Stimulated activated CD4-positive, alpha-beta T cell treated with anti-CD3 and anti-CD28 coated beads, Interleukin-2, amount 100 ng/mL, for 24 hours (primary cell): ENCODE measurements around the gene STOX1.
"Not testable (repeated sequence)": the region's sequence is repeated elsewhere in the genome, so short reads cannot be mapped to it uniquely, and the experiment has no call there.

Experiments
- DNase-seq, 2 donors: peaks; one replicate each; pipeline ENCODE4 v3.0.0-alpha.2; 2020

Gene STOX1

GRCh38 chr10:68895041-68895440 is 67.7 kb downstream of the STOX1 start:
- no peak for DNase-seq

- peak; percentile 12 to 21 for DNase-seq
Observed at GRCh38 chr10:68897336-68897741, 70.0 kb downstream of the STOX1 start.

GRCh38 chr10:68899186-68899745 is 71.9 kb downstream of the STOX1 start:
- DNase-seq = no peak

DNA sequence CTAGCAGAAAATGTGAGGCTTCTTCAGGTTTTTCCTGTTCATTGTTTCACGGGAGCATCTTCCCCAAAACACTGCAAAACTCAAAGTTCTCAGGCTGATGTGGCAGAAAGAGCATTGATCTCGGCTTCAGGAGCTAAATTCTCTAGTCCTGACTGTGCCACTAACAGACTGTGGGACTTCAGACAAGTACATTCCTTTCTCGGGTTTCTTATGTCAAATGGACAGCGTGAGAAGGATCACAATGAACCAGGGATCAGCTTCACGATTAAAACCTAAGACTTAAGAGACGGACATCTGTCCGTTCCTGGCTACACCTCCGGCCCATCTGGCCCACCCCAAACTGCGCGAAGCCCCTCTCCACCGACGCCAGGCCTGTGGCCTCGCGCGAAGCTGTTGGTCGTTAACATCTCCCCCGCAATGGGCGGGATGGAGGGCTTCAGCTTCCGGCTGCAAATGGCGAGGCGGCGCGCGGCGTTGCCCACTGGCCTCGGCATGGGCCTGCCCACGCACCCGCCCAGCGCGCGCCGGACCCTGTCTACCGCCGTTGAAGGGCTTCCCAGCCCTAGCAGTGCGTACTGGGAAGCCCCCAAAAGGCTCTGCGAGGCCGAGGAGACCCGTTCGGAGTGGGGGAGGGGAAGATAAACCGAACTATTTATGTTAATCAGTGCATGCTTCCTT is 73.2 kb downstream of the STOX1 start:
- peak in 1 of 2 donors; percentile 72 for DNase-seq

DNA sequence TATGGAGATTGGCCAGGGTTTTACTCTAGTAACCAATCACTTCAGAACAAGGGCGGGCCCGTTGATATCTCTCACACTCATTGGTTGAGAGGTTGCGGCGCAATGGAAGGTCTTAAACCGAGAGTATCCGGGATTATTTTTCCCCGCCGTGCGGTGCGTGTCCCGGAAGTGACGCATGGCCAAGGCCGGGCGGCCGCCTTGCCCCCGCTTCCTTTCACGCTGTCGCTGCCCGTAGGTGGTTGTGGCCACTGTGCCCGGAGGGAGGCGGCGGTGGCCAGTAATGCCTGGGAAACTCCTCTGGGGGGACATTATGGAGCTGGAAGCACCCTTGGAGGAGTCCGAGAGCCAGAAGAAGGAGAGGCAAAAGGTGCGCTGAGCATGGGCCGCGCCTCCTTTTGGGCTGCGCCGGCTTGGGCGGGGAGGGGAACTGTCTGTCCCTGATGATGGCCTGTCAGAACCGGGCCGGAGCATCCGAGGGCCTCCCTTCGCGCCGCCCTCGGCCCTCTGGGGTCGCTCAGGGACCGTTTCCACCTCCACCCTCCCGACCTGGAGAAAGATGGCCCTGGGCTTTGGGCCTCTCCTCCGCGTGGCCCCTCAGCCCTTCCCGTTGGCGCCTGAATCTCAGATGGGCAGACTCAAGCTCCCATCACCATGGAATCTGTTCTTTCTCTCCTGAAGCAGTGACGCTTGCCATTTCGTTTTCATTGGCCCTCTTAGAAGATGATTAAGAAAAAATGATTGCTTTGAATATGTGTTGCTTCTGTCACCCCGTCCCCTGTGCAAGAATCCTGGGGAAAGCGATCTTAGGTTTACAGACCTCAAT is 74.0 kb downstream of the STOX1 start, which contains the start of gene DDX50:
TSS of gene DDX50 (plus strand) at position 211 of the 823 bp plus-strand sequence. CDS start at position 281, 70 bp downstream.
- peak; percentile 94 to 95 for DNase-seq

- no peak for DNase-seq
Observed at GRCh38 chr10:68902382-68902781, 75.1 kb downstream of the STOX1 start.

DNA sequence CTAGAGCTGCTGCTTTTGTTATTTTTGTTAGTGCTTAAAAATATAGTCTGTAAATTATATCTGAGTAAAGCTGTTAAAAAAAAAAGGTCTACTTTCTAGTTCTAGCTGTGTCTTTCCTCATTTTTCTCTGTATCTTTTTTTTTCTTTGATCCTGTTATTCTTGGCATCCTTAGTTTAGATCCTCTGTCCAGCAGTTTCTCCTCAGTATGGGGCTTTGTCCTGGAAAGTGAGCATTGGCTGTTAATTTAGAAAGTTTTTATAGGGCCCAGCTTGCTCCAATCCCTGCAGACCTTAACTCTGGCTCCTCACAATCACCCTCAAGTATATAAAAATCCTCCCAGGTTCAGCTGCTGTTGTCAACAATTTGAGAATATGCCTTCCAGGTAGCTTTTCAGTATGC is 97.3 kb downstream of the STOX1 start:
- DNase-seq = no peak

DNA sequence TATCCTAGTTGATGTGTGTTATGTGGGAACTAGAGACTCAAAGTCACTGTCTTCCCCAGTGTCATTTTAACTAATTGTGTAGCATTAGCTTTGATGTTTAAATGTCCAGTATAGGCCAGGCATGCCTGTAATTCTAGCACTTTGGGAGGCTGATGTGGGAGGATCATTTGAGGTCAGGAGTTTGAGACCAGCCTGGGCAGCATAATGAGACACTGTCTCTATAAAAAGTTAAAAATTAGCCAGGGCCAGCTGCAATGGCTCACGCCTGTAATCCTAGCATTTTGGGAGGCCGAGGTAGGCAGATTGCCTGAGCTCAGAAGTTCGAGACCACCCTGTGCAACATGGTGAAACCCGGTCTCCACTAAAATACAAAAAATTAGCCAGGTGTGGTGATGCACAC is 98.2 kb downstream of the STOX1 start:
- no peak for DNase-seq

GRCh38 chr10:68929157-68929556 is 101.8 kb downstream of the STOX1 start:
- DNase-seq = not testable (repeated sequence)

DNA sequence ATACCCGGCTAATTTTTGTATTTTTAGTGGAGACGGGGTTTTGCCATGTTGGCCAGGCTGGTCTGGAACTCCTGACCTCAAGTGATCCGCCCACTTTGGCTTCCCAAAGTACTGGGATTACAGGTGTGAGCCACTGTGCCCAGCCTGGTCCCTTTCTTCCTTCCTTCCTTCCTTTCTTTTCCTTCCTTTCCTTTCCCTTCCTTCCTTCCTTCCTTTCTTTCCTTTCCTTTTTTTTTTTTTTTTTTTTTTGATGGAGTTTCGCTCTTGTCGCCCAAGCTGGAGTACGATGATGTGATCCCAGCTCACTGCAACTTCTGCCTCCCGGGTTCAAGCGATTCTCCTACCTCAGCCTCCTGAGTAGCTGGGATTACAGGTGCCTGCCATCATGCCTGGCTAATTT is 102.6 kb downstream of the STOX1 start:
- DNase-seq = not testable (repeated sequence)

GRCh38 chr10:68932860-68933259 is 105.5 kb downstream of the STOX1 start:
- not testable (repeated sequence) for DNase-seq

DNA sequence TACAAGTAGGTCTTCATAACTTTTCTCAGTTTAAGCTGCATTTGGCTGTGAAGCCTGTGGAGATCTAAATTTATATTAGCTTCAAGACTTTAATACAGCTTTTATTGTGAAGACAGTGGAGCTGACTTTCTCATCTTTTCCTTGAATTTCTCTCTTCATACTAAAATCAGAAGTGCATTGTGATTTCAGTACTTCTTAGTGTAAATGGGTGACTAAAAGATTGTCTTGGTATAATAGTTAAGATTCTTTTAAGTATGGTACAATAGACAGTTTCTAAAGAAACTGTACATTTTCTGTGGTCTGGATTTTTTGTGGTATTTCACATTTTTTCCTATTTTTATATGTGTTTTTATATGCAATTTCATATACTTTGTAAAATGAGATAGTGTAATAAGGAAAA is 107.7 kb downstream of the STOX1 start:
- DNase-seq = no peak

- no peak for DNase-seq
Observed at GRCh38 chr10:68938117-68938516, 110.8 kb downstream of the STOX1 start.

DNA sequence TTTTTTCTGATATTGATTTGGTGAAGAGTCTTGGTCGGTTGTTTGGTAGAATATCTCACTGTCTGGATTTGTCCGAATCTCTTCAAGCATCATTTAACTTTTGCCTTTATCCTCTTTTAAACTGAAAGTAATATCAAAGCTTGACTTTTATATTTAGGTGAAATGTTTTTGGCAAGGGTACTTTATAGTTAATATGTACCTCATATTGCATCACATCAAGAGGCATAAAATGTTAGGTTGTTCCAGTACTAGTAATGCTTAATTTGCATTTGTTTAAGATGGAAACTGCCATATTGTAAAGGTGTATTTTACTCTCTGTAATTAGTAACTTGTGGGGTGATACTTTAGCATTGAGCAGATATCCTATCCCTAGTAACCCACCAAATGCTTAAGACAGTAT is 111.6 kb downstream of the STOX1 start:
- no peak for DNase-seq

GRCh38 chr10:68940917-68941316 is 113.6 kb downstream of the STOX1 start:
- not testable (repeated sequence) for DNase-seq
